ENCODE results near the gene SVIP. TPM values are rescaled to one million over a fixed set of nuclear protein-coding genes. Genes with fewer than 3 reads are reported as not detected.

The SVIP gene, protein sequence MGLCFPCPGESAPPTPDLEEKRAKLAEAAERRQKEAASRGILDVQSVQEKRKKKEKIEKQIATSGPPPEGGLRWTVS
- total RNA-seq, result 1.7 and 1.8 TPM in 2 replicates

DNA sequence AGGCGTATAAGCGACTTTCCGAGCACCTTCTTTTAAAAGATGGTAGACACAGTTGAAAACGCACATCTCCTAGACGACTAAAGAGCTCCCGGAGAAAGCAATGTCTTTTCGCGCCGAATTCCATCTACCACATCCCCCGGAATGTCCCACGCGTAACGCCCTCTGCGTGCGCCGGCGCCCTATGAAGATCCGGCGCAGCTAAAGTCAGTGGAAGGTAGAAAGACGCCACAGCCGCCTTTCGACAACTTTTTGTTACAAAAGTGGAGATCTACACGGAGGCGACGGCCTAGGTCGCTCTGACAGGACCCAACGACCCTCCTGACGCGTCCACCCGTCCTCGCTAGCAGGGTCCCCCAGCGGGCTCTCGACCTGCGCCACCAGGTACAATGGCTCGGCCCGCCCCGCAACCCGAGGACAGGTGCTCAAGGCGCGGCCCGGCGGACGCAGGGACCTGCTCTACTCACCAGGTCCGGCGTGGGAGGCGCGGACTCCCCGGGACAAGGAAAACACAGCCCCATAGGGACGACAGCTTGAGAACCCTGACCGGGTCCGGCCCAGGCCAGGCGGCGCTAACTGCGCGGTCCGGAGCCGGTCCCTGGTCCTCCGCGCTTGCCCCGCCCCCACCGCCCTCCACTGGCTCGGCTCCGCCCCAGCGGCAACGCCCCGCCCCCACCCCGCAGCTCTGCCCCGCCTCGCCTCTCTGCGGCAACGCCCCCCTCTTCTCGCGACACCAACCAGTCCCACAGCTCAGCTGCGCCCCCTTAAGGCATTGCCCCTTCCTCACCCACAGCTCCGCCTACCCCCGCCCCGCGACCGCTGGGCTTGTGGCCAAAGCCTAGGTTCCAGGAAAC, at the start of gene SVIP:
Gene SVIP, minus strand, starts transcription at position 571 of the 851 bp plus-strand sequence. Its CDS starts 53 bp downstream, at position 518.

DNA sequence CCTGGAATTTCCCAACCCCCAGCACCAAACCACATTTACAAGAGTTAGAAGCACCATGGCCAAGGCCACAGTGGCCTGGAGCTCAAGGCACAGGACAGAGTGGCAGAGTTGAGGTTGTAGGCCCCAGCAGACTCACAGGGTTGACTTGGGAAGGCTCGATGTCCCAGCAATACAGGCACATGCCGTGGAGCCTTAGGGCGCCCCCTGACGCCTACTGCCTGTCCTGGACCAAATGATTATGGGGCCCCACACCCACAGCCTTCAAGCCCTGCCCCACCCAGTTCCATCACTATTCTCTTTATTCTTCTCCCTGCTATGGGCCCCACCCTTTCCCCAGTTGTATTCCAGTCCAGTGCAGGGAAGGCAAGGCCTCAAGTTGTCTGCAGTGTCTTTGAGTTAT, 30.6 kb upstream of the SVIP start, which contains the start of gene CCDC179:
Gene CCDC179, minus strand, starts transcription at position 234 of the 400 bp plus-strand sequence. Its CDS starts 53 bp downstream, at position 181.

Other genes with a start within 250 kb of the SVIP start
- 5.5 and 6.7 TPM in 2 replicates for gene FANCF, start 204.0 kb downstream of the SVIP start, total RNA-seq
- 0.65 and 0.85 TPM in 2 replicates for gene GAS2, start 163.2 kb downstream of the SVIP start, total RNA-seq
- not detected in 2 replicates for gene CCDC179, start 30.7 kb upstream of the SVIP start, total RNA-seq

All from smooth muscle cell of bladder (primary cell).